HS-5 (cell line): Measurements from ENCODE around the gene CUBN.

Experiments
- DNase-seq: peaks from one replicate; pipeline ENCODE4 v3.0.0-alpha.2; 2012; ENCODE audit warnings: low read depth

Gene CUBN

DNA sequence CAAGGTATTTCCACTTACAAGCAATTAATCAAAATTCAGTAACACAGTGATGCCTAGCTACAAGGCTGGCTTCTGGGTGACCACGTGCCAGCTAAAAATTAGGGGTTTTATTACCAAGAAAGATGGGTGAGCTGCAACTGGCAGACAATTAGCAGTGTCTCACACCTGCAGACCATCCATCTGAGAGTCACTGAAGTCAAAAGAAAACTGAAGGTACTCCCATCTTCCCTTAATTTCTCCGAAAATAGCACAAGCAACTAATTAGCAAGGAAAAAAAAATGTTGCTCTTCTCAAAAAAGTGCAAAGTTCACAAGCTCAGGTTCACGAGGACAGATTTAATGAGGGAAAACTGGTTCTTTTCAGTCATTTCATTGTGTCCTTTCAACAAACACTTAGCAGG lies 340.8 kb downstream of the CUBN start:
- DNase-seq: no peak

DNA sequence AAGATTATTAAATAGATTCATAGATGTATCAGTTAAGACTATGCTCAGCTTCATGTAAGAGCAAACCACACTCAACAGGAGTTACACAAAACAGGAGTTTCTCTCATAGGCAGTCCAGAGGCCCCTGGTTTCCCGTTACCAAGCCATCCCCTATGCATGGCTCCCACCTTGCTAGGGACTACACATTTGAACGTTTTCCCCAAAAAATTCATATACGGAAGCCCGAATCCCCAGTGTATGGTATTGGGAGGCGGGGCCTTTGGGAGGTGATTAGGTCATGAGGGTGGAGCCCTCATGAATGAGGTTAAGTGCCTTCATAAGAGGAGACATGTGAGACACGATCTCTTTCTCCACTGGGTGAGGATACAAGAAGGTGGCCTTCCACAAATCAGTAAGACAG lies 341.5 kb downstream of the CUBN start:
- DNase-seq: no peak

DNA sequence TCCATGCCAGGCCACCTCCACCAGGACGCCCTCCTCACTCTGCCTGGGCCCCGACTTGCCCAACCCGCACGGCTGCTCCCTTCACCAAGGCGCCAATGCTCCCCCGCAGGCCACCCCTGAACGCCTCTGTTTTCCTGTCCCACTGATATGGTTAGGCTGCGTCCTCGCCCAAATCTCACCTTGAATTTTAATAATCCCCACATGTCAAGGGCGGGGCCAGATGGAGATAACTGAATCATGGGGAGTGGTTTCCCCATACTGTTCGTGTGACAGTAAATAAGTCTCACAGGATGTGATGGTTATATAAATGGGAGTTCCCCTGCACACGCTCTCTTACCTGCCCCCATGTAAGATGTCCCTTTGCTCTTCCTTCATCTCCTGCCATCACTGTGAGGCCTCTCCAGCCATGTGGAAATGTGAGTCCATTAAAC lies 342.2 kb downstream of the CUBN start:
- DNase-seq: no peak

DNA sequence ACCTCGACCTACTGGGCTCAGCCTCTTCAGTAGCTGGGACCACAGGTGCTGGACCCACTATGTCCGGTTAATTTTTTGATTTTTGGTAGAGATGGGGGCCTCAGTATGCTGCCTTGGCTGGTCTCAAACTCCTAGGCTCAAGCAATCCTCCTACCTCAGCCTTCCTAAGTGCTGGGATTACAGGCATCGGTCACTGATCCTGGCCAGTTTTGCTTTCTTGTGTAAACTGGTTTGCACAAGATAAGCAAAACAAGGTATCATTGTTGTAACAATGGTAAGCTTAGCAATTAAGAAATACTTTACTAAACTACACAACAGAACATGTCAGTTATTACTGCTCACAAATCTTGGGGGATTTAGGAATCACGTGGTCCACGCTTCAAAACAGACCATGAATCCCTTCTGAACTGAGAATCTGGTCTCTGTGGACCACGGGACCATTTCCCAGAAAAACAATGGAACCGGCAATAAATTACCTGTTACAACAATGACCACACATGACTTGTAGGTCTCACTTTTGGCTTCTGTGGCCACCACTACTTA lies 349.2 kb downstream of the CUBN start:
- no peak for DNase-seq

DNA sequence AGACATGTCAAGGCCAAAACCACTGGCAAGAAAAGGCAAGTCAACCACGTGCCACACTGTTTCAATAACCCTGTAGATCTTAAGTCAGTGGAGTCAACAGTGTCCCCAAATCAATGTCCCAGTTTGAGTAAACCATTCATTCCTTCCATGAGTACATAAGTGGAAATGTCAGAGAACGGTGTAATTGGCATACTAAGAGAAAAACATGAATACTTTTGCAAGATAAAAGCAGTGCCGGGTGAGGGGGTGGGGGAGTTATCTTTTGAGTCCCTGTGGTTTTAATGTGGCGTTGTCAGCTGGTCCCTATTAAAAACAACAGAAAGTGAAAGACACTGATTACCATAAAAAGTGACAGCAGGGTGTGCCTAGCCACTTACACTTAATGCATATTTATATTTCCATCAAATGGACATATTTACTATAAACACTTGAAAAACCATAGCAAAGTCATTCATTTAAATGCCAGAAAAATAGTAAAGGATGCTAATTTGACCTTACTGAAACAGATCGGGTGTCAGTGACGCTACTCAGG lies 350.2 kb downstream of the CUBN start:
- DNase-seq: no peak

DNA sequence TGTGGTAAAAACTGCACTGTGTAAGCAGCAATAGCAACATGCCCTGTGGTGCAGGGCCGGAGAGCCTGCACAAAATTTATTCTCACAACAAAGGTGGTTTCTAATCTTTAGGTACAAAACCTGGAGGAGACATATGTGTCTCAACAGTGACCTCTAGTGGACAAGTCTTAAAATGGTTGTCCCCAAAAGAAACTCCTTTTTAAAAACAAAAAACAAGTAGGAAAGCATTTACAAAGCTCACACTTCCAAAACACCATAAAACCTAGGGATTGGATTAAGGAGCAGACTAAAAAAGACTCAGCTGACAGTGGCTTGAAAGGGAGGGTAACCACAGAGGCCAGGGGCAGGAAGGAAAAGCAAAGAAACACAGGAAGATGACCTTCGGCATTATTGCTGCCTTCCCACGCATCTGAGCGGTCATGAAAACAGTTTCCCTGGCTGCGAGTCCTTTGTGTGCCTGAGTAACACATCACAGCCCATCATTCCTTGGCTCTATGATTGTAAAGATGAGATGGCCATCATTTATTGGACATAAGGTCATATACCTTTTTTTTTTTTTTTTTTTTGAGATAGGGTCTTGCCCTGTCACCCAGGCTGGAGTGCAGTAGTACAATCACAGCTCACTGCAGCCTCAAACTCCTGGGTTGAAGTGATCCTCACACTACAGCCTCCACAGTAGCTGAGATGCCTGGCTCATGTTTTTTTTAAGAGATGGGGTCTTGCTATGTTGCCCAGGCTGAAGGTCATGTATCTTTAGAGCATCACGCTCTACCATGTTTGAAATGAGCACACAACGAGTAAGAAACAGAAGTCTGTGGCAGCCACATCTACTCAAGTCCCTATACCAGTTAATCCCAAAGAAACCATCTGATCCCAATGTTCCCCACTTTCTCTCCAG lies 351.9 kb downstream of the CUBN start:
- peak; percentile 13 for DNase-seq

DNA sequence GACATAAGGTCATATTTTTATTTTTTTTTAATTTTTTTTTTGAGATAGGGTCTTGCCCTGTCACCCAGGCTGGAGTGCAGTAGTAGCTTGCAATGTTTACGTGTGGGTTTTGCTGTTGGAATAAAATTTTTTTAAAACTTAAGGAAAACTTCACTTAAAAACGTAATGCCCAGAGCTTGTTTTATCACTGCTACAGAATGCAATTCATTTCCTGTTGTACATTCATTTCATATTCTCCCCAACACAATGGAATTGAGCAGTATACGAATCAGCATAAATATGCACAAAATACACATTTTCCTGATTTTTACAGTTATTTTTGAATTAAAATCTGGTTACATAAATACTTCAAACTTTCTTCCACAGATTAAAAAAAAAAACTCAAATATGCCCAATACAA lies 352.7 kb downstream of the CUBN start:
- no peak for DNase-seq
